Stimulated activated naive CD8-positive, alpha-beta T cell treated with anti-CD3 and anti-CD28 coated beads, Interleukin-15, Interleukin-2, amounts not matched to agents 100 U/mL and 50 U/mL, for 24 hours (primary cell): ENCODE measurements around the gene FBXW7.
"Not testable (repeated sequence)": the region's sequence is repeated elsewhere in the genome, so short reads cannot be mapped to it uniquely, and the experiment has no call there.

Experiments used
- ATAC-seq: fragments of 150-1000 bp; cut with Tn5 transposase; one replicate; pipeline ENCODE4 v1.10.0; 2021
- DNase-seq: peaks from one replicate; pipeline ENCODE4 v3.0.0; 2021

FBXW7 gene

GRCh38 chr4:152544533-152544932 lies 8.6 kb upstream of the FBXW7 start:
- ATAC-seq, DNase-seq: not testable (repeated sequence)

GRCh38 chr4:152540941-152541340 lies 5.0 kb upstream of the FBXW7 start:
- DNase-seq (no peak), ATAC-seq (no peak)

GRCh38 chr4:152540293-152540674 lies 4.4 kb upstream of the FBXW7 start:
- DNase-seq (no peak), ATAC-seq (no peak)

DNA sequence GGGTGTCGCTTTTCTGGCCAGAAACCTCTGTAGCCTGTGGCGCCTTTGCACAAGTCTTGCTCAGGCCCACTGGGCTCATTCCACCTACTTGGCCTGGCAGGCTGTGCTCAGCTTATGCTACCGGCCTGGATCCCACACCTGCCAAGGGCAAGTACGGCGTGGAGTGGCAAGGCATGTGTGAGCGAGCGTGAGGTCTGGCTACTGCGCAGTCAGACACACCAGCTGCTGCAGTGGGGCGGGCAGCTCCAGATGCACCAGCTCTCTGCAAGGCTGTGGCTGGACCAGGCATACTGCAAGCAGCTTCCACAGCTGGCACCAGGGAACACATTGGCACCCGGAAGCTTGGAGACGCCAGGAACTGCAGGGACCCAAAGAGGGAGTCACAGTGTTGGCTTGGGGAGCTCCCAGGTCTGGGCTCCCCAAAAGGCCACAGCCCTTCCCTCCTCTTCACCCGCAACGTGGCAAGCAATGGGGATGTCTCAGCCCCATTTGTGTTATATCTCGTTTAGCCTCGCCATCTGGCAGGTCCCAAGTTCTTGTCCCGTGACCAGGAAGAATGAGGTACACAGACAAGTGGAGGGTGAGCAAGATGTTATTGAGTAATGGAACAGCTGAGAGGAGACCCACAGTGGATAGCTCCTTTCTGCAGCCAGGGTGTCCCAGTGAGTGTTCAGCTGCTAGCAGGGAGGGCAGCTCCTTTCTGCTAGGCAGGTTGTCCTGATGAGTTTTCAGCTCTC lies 3.8 kb upstream of the FBXW7 start:
- ATAC-seq (no peak), DNase-seq (no peak)

DNA sequence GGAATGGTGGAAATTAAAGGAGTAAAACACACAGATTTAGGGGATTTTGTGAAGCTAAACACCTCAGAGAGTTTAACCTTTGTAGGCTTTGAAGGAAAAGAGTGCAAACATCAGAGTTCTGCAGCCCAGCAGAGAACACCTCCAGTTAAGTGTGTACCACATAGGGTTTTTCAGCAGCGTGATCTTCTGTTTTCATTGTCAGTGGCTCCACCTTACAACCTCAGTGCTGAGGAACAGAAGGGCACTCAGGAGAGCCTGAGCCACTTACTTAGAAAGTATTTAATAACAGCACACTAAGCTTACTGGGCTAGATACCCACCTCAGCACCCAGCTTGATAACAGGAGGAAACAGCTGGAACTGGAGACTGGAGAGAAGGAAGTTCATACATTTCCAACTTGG lies 2.0 kb upstream of the FBXW7 start:
- no peak for ATAC-seq
- DNase-seq = no peak

DNA sequence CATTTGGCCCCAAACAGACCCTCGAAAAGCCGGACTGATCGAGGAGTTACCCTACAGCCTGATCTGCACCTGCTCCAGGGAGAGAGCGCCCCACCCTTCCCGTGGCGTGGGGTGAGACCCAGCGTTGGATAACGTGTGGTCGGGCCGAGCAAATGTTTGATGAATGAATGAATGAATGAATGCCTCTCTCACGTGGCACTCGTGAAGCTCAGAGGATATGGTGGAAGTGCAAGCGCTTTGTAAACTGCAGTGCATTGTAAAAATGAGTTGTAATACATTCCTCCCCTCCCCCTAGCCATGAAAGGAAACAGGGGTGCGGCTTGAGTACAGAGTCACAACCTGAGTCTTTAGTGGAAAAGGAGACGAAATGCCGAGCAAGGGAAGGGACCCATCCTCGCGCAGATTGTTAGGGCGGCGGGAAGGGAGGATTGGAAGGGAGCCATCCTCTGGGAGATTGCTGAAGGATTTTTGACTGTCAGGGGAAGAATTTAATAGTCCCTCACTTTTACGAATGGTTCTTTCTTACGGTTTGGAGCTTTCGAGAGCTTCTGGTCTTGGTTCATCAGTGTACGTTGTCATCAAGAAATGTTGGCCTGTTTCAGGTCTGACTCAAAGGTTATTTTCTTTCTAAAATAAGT lies 772 bp upstream of the FBXW7 start:
- DNase-seq = no peak

DNA sequence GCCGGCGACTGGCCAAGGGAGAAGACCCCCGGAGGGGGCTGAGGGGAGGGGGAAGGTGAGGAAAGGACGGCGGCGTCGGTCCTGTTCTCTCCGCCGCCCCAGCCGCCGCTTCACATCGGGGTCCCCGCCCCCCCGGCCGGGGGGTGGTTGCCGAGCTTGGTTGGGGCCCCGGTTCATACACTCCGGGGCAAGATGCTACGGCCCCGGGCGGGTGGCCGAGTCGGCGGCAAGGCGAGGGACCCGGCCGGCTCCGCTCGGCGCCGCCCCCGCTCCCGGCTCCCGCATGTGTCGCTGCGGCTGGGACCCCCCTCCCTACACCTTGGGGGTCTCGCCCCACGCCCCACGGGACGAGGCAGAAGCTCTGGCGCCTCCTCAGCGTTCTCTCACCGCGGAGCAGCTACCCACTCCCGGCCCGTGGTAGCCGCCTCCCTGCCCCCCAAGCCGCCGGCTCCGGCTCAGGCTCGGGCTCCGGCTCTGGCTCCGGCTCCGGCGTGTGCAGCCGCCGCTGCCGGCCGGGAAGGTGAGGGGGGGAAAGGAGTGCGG lies 461 bp downstream of the FBXW7 start:
- peak; percentile 44 for DNase-seq
- ATAC-seq = peak; percentile 0

More for the DNA sequence above, 772 bp upstream of the FBXW7 start:
- peak; percentile 48 for ATAC-seq

GRCh38 chr4:152534541-152535359 lies 1.1 kb downstream of the FBXW7 start:
- peak; percentile 61 for DNase-seq
- no peak for ATAC-seq

- ATAC-seq = no peak
- DNase-seq = no peak
These were observed 4.4 kb downstream of the FBXW7 start for GRCh38 chr4:152531479-152531878.

- DNase-seq = no peak
- no peak for ATAC-seq
These were observed 5.3 kb downstream of the FBXW7 start for GRCh38 chr4:152530600-152530999.

DNA sequence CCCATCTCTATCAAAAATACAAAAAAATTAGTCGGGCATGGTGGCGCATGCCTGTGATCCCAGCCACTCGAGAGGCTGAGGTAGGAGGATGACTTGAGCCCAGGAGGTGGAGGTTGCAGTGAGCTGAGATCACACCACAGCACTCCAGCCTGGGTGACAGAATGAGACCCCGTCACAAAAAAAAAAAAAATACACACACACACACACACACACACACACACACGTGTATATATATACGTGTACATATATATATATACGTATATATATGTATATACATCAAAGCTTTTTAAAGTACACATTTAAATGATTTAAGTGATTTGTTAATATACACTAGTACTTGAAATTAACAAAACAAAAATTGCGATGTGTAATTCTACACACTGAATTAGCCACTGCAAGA lies 6.0 kb downstream of the FBXW7 start:
- ATAC-seq (no peak), DNase-seq (no peak)

DNA sequence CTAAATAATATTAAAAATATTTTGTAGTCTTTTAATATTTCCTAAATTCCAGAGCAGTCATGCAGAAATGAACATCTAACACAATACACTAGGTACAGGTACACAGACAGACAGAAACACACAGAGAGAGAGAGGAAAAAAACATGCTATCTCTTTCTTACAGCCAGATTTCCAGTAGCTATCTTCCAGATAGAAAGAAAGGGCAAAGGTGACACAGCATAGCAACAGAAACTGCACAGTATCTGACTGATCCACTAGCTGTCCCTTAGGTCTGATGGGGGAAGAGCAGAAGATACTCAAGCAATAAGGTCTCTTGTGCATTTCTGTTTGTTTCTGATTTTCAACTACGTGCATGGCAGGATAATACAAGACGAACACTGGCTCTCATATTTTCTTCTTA lies 7.8 kb downstream of the FBXW7 start:
- DNase-seq (no peak), ATAC-seq (no peak)

- ATAC-seq = no peak
- DNase-seq = no peak
These were observed 10.0 kb downstream of the FBXW7 start for GRCh38 chr4:152525878-152526277.

- no peak for ATAC-seq
- DNase-seq = no peak
These were observed 11.5 kb downstream of the FBXW7 start for GRCh38 chr4:152524427-152524826.

GRCh38 chr4:152523731-152524130 lies 12.2 kb downstream of the FBXW7 start:
- no peak for DNase-seq
- no peak for ATAC-seq

DNA sequence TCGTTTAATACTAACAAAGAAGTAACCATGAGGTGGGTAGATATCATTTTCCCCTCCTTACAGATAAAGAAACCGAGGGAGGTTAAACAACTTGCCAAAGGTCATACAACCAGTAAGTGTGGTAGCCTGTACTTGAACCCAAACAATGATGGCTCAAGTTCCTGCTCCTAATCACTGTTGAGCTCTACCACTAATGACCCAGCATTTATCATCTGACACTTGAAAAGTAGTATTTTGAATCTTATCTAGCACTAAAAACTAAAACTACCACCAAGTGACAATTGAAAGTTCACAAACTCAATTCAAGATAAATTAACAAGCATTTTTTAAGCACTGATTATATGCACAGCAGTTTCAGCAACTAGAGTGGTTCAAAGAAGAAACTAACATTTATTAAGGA lies 13.1 kb downstream of the FBXW7 start:
- ATAC-seq = no peak
- no peak for DNase-seq

- no peak for ATAC-seq
These were observed 13.6 kb downstream of the FBXW7 start for GRCh38 chr4:152522245-152522644.

DNA sequence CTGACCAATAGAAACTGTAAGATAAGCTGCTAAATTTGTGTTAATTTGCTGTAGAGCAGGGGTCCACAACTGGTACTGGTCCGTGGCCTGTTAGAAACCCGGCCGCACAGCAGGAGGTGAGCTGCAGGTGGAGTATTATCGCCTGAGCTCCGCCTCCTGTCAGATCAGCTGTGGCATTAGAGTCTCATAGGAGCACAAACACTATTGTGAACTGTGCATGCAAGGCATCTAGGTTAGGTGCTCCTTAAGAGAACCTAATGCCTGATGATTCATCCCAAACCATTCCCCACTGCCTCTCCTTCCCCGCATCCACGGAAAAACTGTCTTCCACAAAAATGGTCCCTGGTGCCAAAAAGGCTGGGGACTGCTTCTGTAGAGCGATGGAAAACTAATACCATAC lies 19.7 kb downstream of the FBXW7 start:
- no peak for ATAC-seq

More at GRCh38 chr4:152522245-152522644, 13.6 kb downstream of the FBXW7 start:
- DNase-seq = no peak

DNA sequence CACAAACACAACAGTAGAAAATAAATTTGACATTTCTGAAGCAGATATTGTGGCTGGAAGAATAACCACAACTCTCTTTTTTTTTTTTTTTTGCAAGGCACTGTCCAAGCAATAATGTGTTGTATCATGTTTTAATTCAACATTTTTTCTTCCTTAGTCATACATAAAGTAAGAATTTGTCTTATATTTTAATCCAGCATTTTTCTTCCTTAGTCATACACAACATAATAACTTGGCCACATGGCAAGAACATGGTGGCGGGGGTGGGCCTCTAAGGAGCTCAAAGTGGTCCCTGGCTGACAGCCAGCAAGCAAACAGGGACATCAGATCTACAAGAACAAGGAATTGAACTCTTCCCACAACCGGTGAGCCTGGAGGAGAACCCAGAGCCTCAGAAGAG lies 20.2 kb downstream of the FBXW7 start:
- ATAC-seq = no peak
- DNase-seq = no peak

More for the DNA sequence above, 19.7 kb downstream of the FBXW7 start:
- no peak for DNase-seq

DNA sequence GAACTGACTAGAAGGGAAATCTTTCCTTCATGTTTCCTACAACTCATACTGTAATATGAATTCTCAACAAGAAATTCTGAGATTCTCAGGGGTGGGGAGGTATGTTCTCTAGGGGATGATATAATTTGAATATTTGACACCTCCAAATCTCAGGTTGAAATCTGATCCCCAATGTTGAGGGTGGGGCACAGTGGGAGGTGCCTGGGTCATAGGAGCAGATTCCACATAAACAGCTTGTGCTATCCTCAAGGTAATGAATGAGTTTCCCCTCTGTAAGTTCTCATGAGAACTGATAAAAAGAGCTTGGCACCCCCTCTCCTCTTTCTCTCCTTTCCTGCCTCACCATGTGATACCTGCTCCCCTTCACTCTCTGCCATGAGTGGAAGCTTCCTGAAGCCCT lies 21.5 kb downstream of the FBXW7 start:
- DNase-seq (no peak), ATAC-seq (no peak)

- ATAC-seq (no peak), DNase-seq (no peak)
These were observed 22.8 kb downstream of the FBXW7 start for GRCh38 chr4:152513078-152513477.

DNA sequence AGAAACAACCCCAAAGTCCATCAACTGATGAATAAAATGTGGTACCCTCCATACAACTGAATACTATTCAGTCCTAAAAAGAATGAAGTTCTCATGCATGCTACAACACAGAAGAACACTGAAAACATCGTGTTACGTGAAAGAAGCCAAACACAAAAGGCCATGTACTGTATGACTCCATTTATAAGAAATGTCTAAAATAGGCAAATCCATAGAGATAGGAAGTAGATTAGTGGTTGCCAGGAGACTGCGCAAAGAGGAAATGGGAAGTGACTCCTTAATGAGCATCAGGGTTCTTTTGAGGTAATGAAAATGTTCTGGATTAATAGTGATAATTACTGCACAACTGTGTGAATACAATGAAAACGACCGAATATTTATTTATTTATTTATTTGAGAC lies 23.4 kb downstream of the FBXW7 start:
- DNase-seq (no peak), ATAC-seq (no peak)
